Measurements from ENCODE around the gene ZSCAN5B. TPM values are rescaled to one million over a fixed set of nuclear protein-coding genes. Genes with fewer than 3 reads are reported as not detected.
"Not testable (repeated sequence)": the region's sequence is repeated elsewhere in the genome, so short reads cannot be mapped to it uniquely, and the experiment has no call there.

ZSCAN5B gene
- total RNA-seq, 1 experiment from 2014 or later, result not detected

DNA sequence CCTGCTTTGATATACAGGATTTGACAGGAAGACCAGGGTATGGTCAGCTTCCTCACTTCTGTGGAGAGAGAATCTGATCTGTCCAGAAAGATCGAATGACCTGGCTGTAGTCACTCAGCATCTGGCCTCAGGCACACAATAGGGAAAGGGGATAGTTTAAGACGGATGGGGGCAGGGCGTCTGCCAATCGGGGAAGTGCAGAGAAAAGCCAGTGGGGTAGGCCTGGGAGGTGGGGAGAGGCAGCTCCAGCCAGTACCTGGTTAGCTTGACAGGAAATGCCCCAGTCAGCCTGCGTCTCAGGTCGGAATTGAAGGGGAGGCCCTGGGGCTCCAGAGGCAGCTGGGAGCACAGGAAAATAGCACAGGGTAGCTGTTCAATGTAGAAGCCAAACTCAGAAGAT is 44.1 kb downstream of the ZSCAN5B start:
- no TSS peak for BruUV-seq (replicated peaks)
- Mint-ChIP-seq H3K36me3 (ENCODE audit: insufficient read depth, unreplicated experiment) (peaks cover 17% of the 10 kb centered on the region), H3K27me3 (ENCODE audit: insufficient read depth, unreplicated experiment) (no peaks in the 10 kb centered on the region), H3K4me1 (ENCODE audit: insufficient read depth, unreplicated experiment) (no peaks in the 10 kb centered on the region), H3K4me3 (ENCODE audit: unreplicated experiment) (no peak overlapping the region), H3K27ac (ENCODE audit: low read depth, unreplicated experiment) (no peak overlapping the region), H3K9me3 (ENCODE audit: unreplicated experiment) (no peaks in the 10 kb centered on the region)
- DNase-seq (ENCODE audit: unreplicated experiment), result no peak
- CTCF ChIA-PET, result no interaction called here
- no peak for TF ChIP-seq CTCF (IDR thresholded peaks at IDR 0.05; ENCODE audit: unreplicated experiment)
- POLR2A ChIA-PET, result no interaction called here
- intact Hi-C loops (cut with micrococcal nuclease), result no loop called here

- POLR2A ChIA-PET, result no interaction called here
- no peak overlapping the region for H3K4me3 Mint-ChIP-seq (ENCODE audit: unreplicated experiment)
- H3K27ac Mint-ChIP-seq (ENCODE audit: low read depth, unreplicated experiment), result no peak overlapping the region
- H3K27me3 Mint-ChIP-seq (ENCODE audit: insufficient read depth, unreplicated experiment), result no peaks in the 10 kb centered on the region
- no TSS peak for BruUV-seq (replicated peaks)
- H3K9me3 Mint-ChIP-seq (ENCODE audit: unreplicated experiment), result no peaks in the 10 kb centered on the region
- DNase-seq (ENCODE audit: unreplicated experiment), result no peak
- peaks cover 19% of the 10 kb centered on the region for H3K36me3 Mint-ChIP-seq (ENCODE audit: insufficient read depth, unreplicated experiment)
- no peak for TF ChIP-seq CTCF (IDR thresholded peaks at IDR 0.05; ENCODE audit: unreplicated experiment)
- H3K4me1 Mint-ChIP-seq (ENCODE audit: insufficient read depth, unreplicated experiment), result no peaks in the 10 kb centered on the region
- intact Hi-C loops (cut with micrococcal nuclease), result no loop called here
- CTCF ChIA-PET, result interaction anchor here (0.9 kb wide), 1 partner anchor 74 kb away, joined by 4 read pairs; no protein-coding TSS in a partner anchor
Measured at GRCh38 chr19:56152644-56153043, 44.9 kb downstream of the ZSCAN5B start.

- no TSS peak for BruUV-seq (replicated peaks)
- no peak for DNase-seq (ENCODE audit: unreplicated experiment)
- Mint-ChIP-seq H3K27ac (ENCODE audit: low read depth, unreplicated experiment) (no peak overlapping the region), H3K27me3 (ENCODE audit: insufficient read depth, unreplicated experiment) (no peaks in the 10 kb centered on the region), H3K36me3 (ENCODE audit: insufficient read depth, unreplicated experiment) (peaks cover 8% of the 10 kb centered on the region), H3K4me1 (ENCODE audit: insufficient read depth, unreplicated experiment) (no peaks in the 10 kb centered on the region), H3K4me3 (ENCODE audit: unreplicated experiment) (no peak overlapping the region), H3K9me3 (ENCODE audit: unreplicated experiment) (no peaks in the 10 kb centered on the region)
- POLR2A ChIA-PET, result no interaction called here
- CTCF ChIA-PET, result no interaction called here
- no peak for TF ChIP-seq CTCF (IDR thresholded peaks at IDR 0.05; ENCODE audit: unreplicated experiment)
- intact Hi-C loops (cut with micrococcal nuclease), result no loop called here
Measured at GRCh38 chr19:56150358-56150757, 47.2 kb downstream of the ZSCAN5B start.

DNA sequence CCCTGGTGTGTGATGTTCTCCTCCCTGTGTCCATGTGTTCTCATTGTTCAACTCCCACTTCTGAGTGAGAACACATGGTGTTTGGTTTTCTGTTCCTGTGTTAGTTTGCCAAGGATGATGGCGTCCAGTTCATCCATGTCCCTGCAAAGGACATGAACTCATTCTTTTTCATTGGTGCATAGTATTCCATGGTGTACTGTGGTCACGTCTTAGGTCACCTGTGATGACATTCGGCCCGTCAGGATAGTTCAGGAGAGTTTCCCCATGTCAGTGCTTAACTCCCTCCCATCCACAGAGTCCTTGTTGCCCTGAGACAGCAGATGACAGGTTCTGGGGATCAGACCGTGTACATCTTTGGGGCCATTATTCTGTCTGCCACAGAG is 47.9 kb downstream of the ZSCAN5B start:
- ChIA-PET CTCF (no interaction called here), POLR2A (no interaction called here)
- H3K27me3 Mint-ChIP-seq (ENCODE audit: insufficient read depth, unreplicated experiment), result no peaks in the 10 kb centered on the region
- no peak for DNase-seq (ENCODE audit: unreplicated experiment)
- intact Hi-C loops (cut with micrococcal nuclease), result no loop called here
- H3K4me3 Mint-ChIP-seq (ENCODE audit: unreplicated experiment), result no peak overlapping the region
- no peak for TF ChIP-seq CTCF (IDR thresholded peaks at IDR 0.05; ENCODE audit: unreplicated experiment)
- H3K9me3 Mint-ChIP-seq (ENCODE audit: unreplicated experiment), result no peaks in the 10 kb centered on the region
- H3K4me1 Mint-ChIP-seq (ENCODE audit: insufficient read depth, unreplicated experiment), result no peaks in the 10 kb centered on the region
- no peak overlapping the region for H3K27ac Mint-ChIP-seq (ENCODE audit: low read depth, unreplicated experiment)
- BruUV-seq (replicated peaks), result no TSS peak
- H3K36me3 Mint-ChIP-seq (ENCODE audit: insufficient read depth, unreplicated experiment), result peaks cover 8% of the 10 kb centered on the region

GRCh38 chr19:56148955-56149655 is 48.5 kb downstream of the ZSCAN5B start:
- H3K4me3 Mint-ChIP-seq (ENCODE audit: unreplicated experiment); POLR2A ChIA-PET; CTCF ChIA-PET; DNase-seq (ENCODE audit: unreplicated experiment); H3K27ac Mint-ChIP-seq (ENCODE audit: low read depth, unreplicated experiment); H3K4me1 Mint-ChIP-seq (ENCODE audit: insufficient read depth, unreplicated experiment); H3K9me3 Mint-ChIP-seq (ENCODE audit: unreplicated experiment); H3K27me3 Mint-ChIP-seq (ENCODE audit: insufficient read depth, unreplicated experiment); H3K36me3 Mint-ChIP-seq (ENCODE audit: insufficient read depth, unreplicated experiment); intact Hi-C loops (cut with micrococcal nuclease); BruUV-seq (replicated peaks): not testable (repeated sequence)
